Measurements from ENCODE around the gene SPAG4.

DNA sequence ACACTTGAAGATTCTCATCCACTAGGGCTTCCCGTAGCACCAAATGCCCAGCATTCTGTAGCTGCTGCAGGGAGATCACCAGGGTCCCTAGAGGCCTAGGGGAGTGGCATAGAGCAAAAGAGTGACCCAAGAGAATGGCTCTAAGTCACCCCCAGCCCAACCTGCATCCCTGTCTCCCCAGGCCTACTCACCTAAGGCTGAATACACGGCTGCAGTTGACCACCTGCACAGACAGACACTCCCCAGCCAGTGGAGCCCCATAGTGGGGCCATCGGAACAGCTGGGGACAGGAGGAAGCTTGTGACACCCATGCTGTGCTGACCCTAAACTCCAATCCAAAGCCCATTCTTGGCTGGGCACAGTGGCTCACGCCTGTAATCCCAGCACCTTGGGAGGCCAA lies 9.5 kb upstream of the SPAG4 start:
- TF ChIP-seq CTCF (conservative IDR thresholded peaks at IDR 0.05) (no peak), EZH2 (IDR thresholded peaks at IDR 0.05; ENCODE audit: low read depth) (no peak)

Measured in PC-9 (cell line).